DMS153 treated with DMSO at 0.1 percent for 48 hours (cell line): ENCODE measurements around the gene AADACL3.

Source experiments
- DNase-seq: peaks from one replicate; lab custom pipeline; 2025; ENCODE audit not compliant: unreplicated experiment; lab: John Stamatoyannopoulos, UW

Gene AADACL3

DNA sequence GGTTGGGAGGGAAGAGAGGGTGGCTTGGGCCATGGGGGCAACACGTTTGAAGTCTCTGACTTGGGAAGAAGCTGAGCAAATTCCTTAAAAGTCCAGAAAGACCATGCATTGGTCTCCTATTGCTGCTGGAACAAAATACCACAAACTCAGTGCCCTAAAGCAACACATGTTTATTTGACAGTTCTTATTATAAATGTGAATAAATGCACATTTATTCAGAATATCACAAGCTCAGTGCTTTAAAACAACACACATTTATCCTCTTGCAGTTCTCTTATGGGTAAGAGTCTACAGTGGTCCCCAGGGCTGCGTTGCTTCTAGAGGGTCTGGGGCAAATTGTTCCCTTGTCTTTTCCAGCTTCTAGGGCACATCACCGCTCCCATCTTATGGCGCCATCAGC, 47.6 kb downstream of the AADACL3 start:
- DNase-seq = no peak

DNA sequence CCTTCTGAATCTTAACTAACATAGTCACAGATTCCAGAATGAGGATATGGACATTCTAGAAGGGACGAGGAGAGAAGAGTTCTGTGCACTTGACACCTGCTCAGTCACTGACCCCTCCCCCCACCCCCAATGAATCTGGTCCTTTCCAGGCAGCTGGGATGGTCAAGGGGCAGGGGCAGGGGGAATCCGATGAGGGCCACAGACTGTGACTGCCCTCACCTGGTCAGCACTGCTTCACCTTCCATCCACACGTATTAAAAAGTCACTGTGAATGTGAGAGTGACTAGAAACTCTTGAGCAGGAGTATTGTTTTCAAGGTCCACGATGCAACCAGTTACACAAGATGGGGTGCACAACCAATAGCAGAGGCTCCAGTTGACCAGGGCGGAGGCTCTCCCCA, 48.1 kb downstream of the AADACL3 start:
- DNase-seq = no peak

DNA sequence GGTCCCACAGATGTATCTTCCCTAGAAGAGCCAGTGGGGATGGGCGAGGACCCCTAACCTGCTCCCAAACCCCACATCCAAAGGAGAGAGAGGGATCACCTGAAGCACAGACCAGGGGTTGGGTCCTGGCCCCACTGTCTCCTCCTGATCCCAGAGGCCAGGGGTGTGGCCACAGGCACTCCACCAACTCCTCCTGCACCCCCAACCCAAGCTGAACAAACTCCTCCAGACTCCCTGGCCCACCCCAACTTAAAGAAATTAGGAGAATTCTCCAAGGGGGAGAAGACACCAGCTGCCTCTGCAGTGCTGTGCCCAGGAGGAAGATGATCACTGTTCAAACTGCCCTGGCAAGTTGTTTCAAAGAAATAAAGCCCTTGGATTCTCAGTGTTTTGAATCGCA, 53.1 kb downstream of the AADACL3 start:
- no peak for DNase-seq

DNA sequence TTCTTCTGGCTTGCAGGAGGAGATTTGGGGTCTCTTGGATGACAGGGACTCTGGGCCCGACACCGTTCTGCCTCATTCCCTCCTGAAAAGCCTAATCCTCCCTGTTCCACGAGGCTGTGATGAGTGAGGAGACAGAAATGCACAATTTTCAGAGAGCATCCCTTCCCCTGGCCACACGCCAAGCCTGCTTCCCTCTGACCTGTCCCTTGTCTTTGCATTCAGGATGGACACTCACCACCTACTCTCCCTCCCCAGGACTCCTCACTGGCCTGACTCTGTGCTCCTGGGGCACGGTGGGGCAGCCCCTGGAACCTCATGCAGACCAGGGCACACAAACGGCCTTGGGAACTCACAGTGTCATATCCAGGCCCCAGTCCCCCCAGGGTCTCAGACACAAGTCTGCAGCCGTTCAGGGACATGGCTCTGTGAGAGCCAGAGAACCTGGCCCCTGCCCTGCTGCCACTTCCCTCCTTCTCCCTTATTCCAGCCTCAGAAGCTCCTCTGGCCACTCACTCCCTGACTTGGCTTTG, 54.1 kb downstream of the AADACL3 start:
- DNase-seq = no peak

DNA sequence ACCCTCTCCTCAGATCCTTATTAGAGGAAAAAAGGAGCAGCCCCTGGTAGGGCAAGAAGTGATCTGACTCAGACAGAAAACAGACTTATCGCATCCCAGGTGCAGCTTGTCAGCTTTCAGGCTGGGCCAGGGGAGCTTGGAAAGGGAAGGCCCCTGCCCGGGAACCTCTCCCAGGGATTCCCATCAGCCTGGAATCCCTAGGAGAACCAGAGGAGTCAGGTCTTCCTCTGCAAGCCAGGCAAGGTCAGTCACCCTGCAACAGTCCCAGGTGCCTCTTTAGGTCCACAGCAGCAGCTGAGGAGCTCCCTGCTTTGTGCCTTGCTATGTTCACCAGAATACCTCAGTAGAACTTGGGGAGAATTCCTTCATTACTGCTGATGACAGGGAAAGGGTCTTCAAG, 54.7 kb downstream of the AADACL3 start:
- no peak for DNase-seq

DNA sequence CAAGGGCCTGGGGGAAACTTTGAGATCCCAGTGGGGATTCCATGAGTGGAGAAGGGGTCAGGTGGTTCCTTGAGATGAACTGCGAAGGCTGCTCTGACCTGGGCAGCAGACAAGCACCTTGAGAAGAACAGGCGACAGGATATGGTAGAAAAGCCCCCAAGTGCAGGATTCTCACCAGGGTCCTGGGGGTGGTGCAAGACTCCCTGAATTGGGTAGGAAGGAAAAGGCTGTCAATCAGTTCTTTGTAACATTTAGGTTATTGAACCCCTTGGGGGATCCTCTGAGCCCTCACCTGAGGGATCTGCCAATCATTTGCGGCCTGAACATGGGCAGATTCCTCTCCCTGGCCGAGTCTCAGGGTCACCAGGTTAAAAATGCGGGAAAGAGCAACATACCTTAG, 55.3 kb downstream of the AADACL3 start:
- no peak for DNase-seq

DNA sequence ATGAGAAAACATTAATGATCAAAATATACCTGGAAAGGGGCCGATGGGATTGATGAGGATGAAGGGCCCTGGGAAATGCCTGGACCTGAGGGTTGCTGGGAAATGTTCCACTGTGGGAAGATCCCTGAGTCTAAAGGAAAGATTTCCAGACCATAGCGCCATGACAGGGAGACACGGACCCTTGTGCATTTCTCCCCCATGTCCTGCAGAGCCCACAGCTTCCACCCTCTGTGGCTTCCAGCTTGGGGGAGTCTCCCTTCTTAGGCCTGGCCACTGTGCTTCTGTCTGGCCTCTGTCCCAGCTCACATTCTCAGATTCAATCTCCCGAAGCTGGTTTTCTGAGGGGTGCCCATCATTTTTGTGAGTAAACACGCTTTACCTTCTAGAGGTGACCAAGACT, 56.6 kb downstream of the AADACL3 start:
- DNase-seq = no peak

DNA sequence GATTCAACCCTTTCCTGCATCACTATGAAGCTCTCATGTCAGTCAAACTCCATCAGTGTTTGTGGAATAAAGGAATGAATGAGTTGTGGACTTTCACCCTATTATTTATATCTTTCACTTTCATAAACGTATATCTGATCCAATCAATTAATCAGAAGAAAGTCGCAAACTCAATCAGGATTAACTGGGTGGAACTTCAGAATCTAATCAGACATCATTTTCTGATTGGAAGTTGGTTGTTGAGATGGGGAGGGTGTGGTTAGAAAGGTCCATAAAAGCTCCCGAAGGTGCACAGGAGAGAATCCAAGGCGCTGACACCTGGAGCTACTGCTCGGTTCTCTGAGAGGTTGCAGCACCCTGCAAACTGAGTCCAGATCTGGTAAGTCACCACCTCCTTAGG, 57.5 kb downstream of the AADACL3 start, which contains the start of gene PRAMEF12:
PRAMEF12 (plus strand) TSS at position 301 of the 400 bp plus-strand sequence. CDS start 1,130 bp downstream, outside the sequence.
- no peak for DNase-seq

DNA sequence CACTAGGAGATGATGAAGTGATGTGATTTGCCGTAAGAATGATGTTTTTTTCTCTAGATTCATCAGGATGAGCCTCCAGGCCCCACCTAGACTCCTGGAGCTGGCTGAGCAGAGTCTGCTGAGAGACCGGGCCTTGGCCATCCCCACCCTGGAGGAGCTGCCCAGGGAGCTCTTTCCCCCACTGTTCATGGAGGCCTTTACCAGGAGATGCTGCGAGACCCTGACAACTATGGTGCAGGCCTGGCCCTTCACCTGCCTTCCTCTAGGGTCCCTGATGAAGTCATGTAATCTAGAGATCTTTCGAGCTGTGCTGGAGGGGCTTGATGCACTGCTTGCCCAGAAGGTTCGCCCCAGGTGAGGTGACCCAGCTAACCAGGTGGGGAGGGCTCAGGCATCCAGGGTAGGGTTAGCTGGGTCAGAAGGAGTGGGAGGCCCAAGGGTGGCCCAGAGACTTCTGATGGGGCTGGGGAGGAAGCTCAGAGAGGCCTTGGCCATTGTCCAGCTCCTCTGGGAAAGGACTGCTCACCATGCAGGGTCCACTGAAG, 59.0 kb downstream of the AADACL3 start:
- DNase-seq = no peak

DNA sequence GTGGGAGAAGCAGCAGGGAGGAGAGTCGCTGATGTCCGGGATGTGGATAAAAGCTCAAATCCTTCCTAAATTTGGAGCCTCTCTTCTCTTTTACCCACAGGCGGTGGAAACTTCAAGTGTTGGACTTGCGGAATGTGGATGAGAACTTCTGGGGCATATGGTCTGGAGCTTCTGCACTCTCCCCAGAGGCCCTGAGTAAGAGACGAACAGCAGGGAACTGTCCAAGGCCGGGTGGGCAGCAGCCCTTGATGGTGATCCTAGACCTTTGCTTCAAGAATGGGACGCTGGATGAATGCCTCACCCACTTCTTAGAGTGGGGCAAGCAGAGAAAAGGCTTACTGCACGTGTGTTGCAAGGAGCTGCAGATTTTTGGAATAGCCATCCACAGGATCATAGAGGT, 59.5 kb downstream of the AADACL3 start:
- no peak for DNase-seq

DNA sequence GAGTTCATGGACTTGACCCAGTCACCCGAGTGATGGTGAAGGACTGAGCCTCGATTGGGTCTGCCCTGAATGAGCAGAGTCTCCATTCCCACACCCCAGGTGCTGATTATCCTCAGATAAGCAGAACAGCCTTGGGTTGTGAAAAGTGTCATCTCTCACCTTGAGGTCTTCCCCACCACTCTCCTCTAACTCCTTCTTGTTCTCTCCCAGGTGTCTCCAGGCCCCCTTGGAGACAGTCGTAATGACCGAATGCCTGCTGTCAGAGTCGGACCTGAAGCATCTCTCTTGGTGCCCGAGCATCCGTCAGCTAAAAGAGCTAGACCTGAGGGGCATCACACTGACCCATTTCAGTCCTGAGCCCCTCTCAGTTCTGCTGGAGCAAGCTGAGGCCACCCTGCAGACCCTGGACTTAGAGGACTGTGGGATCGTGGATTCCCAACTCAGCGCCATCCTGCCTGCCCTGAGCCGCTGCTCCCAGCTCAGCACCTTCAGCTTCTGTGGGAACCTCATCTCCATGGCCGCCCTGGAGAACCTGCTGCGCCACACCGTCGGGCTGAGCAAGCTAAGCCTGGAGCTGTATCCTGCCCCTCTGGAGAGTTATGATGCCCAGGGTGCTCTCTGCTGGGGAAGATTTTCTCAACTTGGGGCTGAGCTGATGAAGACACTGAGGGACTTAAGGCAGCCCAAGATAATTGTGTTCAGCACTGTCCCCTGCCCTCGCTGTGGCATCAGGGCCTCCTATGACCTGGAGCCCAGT, 61.1 kb downstream of the AADACL3 start:
- no peak for DNase-seq
